Ishikawa (cell line): ENCODE results near the gene AMH.

Source experiments
- CEBPB ChIP-seq: IDR thresholded peaks from 2 replicates; pipeline ENCODE4 v1.6.1; 2012
- CREB1 ChIP-seq: IDR thresholded peaks from 2 replicates; pipeline ENCODE4 v1.6.1; 2012; ENCODE audit warnings: low read depth
- EGR1 ChIP-seq: IDR thresholded peaks from 2 replicates; pipeline ENCODE4 v1.6.1; 2012
- EP300 ChIP-seq: IDR thresholded peaks from 2 replicates; pipeline ENCODE4 v1.6.1; 2012; ENCODE audit warnings: borderline replicate concordance
- FOXM1 ChIP-seq: IDR thresholded peaks from 2 replicates; pipeline ENCODE4 v1.6.1; 2012; ENCODE audit warnings: low read depth, borderline replicate concordance
- NFIC ChIP-seq: IDR thresholded peaks from 2 replicates; pipeline ENCODE4 v1.6.1; 2012
- RAD21 ChIP-seq: IDR thresholded peaks from 2 replicates; pipeline ENCODE4 v1.6.1; 2012; ENCODE audit warnings: low read depth
- TAF1 ChIP-seq: IDR thresholded peaks from 2 replicates; pipeline ENCODE4 v1.6.1; 2012; ENCODE audit warnings: low read depth, mild to moderate bottlenecking
- TCF12 ChIP-seq: IDR thresholded peaks from 2 replicates; pipeline ENCODE4 v1.6.1; 2012; ENCODE audit warnings: low read depth
- TEAD4 ChIP-seq: IDR thresholded peaks from 2 replicates; pipeline ENCODE4 v1.6.1; 2012
- YY1 ChIP-seq: IDR thresholded peaks from 2 replicates; pipeline ENCODE4 v1.6.1; 2012; ENCODE audit warnings: low read depth
- ZBTB7A ChIP-seq: IDR thresholded peaks from 2 replicates; pipeline ENCODE4 v1.6.1; 2012; ENCODE audit warnings: low read depth
- TF ChIP-seq, protein P1 (sequence below): IDR thresholded peaks from 2 replicates; pipeline ENCODE4 v1.6.1; 2012; ENCODE audit warnings: low read depth, mild to moderate bottlenecking
- TF ChIP-seq, protein P2 (sequence below): IDR thresholded peaks from 2 replicates; pipeline ENCODE4 v1.6.1; 2012
- TF ChIP-seq, protein P3 (sequence below): IDR thresholded peaks from 2 replicates; pipeline ENCODE4 v1.6.1; 2012

AMH gene

DNA sequence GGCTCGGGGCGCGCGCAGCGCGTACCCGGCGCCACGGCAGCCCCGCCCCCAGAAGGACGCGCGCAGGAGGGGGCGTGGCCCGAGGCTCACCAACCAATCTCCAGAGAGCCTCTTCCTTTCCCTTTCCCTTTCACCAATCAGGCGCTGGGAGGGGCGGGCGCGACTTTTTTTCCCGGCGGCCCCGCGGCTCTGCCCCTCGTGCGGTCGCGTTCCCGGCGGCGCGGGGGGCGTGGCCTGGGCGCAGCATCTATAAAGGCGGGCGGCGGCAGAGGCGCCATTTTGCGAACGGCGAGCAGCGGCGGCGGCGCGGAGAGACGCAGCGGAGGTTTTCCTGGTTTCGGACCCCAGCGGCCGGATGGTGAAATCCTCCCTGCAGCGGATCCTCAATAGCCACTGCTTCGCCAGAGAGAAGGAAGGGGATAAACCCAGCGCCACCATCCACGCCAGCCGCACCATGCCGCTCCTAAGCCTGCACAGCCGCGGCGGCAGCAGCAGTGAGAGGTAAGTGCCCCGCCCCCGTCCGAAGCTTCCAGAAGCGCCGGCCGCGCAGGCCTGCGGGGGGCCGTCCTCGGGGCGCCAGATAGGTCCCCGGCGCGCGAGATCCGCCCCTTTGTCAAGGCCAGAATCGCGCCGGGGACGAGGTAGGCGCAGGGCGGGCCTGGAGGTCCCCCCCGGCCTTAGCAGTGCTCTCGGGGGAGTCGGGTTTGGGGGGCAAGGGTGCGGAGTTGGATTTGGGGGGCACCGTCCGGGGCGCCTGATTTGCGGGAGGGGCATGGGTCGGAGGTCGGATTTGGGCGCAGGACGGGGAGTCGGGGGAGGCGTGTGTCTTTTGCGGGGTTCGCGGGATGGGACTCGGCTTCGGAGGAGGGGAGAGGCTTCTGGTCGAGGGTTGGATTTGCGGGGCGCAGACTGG is 20.4 kb downstream of the AMH start:
- TF ChIP-seq, protein P1, sequence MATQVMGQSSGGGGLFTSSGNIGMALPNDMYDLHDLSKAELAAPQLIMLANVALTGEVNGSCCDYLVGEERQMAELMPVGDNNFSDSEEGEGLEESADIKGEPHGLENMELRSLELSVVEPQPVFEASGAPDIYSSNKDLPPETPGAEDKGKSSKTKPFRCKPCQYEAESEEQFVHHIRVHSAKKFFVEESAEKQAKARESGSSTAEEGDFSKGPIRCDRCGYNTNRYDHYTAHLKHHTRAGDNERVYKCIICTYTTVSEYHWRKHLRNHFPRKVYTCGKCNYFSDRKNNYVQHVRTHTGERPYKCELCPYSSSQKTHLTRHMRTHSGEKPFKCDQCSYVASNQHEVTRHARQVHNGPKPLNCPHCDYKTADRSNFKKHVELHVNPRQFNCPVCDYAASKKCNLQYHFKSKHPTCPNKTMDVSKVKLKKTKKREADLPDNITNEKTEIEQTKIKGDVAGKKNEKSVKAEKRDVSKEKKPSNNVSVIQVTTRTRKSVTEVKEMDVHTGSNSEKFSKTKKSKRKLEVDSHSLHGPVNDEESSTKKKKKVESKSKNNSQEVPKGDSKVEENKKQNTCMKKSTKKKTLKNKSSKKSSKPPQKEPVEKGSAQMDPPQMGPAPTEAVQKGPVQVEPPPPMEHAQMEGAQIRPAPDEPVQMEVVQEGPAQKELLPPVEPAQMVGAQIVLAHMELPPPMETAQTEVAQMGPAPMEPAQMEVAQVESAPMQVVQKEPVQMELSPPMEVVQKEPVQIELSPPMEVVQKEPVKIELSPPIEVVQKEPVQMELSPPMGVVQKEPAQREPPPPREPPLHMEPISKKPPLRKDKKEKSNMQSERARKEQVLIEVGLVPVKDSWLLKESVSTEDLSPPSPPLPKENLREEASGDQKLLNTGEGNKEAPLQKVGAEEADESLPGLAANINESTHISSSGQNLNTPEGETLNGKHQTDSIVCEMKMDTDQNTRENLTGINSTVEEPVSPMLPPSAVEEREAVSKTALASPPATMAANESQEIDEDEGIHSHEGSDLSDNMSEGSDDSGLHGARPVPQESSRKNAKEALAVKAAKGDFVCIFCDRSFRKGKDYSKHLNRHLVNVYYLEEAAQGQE: 0 out of 2 replicates have a peak, but pooled peaks have one; percentile 0
- TF ChIP-seq EP300: no peak; the same call in 1 of the 2 replicates
- TF ChIP-seq ZBTB7A: 0 out of 2 replicates have a peak, but pooled peaks have one; percentile 20
- peak; percentile 76 for TF ChIP-seq TCF12
- TF ChIP-seq EGR1: peak; percentile 40; the same call in 1 of the 2 replicates
- TF ChIP-seq, protein P2, sequence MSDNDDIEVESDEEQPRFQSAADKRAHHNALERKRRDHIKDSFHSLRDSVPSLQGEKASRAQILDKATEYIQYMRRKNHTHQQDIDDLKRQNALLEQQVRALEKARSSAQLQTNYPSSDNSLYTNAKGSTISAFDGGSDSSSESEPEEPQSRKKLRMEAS: peak; percentile 73
- TF ChIP-seq RAD21: no peak
- TF ChIP-seq YY1: peak; percentile 99
- TF ChIP-seq FOXM1: no peak
- TF ChIP-seq CREB1: 0 out of 2 replicates have a peak, but pooled peaks have one; percentile 7
- peak; percentile 44; the same call in 1 of the 2 replicates for TF ChIP-seq CEBPB
- TF ChIP-seq, protein P3, sequence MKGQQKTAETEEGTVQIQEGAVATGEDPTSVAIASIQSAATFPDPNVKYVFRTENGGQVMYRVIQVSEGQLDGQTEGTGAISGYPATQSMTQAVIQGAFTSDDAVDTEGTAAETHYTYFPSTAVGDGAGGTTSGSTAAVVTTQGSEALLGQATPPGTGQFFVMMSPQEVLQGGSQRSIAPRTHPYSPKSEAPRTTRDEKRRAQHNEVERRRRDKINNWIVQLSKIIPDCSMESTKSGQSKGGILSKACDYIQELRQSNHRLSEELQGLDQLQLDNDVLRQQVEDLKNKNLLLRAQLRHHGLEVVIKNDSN: peak; percentile 30; the same call in 1 of the 2 replicates
- TF ChIP-seq NFIC: no peak
- TF ChIP-seq TEAD4: peak; percentile 55; the same call in 1 of the 2 replicates
- TF ChIP-seq TAF1: peak; percentile 100

DNA sequence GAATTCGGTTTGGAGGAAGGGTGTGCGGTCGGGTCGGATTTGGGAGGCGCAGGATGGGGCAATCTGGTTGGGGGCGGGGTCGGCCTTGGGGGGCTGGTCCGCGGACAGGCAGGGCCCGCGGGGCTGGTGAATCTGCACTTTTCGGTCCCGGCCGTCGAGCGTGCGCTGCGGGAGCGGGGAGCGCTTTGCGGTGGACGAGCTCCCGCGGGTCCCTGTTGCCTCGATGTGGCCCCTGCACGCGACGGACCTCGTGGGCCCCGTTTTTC is 21.0 kb downstream of the AMH start:
- TF ChIP-seq RAD21 (no peak), ZBTB7A (0 out of 2 replicates have a peak, but pooled peaks have one; percentile 33)

DNA sequence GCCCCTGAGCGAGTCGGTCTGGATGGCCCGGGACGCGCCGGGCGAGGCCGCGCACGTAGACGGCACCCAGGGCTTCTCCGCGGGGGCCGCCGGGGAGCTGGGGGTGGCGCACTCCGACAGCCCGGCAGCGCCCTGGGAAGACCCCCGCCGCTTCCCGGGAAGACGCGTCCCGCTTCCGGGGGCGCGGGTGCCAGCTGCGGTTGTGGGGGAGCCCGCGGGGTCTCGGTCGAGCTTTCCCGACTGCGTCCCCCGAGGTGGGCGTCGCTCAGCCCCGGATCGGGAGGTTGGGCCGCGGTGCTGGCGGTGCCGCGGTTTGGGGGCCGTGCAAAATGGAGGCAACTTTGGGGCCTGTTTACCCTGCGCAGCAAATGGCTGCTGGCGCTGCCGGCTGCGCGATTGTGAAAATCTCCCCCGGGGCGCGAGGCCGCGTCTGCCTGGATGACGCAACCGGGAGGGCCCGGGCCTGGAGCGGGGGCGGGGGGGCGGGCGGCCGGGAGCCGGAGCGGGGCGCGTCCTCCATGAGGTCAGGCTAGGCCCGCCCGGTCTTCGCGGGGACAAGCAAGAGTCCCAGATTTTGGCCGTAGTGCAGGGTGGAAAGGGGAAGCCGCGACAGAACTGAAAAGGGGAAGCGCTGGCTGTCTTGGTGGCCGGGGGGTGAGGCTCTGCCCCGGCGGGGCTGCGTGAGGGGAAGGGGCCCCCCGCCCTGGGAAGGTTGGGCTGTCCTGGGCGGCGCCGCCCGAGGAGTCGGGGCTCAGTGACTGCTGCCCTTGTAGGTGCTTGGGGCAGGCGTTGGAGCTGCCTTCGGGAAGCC is 21.5 kb downstream of the AMH start:
- peak; percentile 5; the same call in 1 of the 2 replicates for TF ChIP-seq EP300
- TF ChIP-seq, protein P2: peak; percentile 18; the same call in 1 of the 2 replicates
- peak; percentile 27; the same call in 1 of the 2 replicates for TF ChIP-seq ZBTB7A
- TF ChIP-seq CEBPB: peak; percentile 91
- peak; percentile 24; the same call in 1 of the 2 replicates for TF ChIP-seq TCF12
- TF ChIP-seq TAF1: no peak; the same call in 1 of the 2 replicates
- TF ChIP-seq EGR1: peak; percentile 21; the same call in 1 of the 2 replicates
- TF ChIP-seq YY1: peak; percentile 88
- TF ChIP-seq TEAD4: 0 out of 2 replicates have a peak, but pooled peaks have one; percentile 22
- TF ChIP-seq NFIC: no peak
- no peak for TF ChIP-seq CREB1
- no peak for TF ChIP-seq RAD21

DNA sequence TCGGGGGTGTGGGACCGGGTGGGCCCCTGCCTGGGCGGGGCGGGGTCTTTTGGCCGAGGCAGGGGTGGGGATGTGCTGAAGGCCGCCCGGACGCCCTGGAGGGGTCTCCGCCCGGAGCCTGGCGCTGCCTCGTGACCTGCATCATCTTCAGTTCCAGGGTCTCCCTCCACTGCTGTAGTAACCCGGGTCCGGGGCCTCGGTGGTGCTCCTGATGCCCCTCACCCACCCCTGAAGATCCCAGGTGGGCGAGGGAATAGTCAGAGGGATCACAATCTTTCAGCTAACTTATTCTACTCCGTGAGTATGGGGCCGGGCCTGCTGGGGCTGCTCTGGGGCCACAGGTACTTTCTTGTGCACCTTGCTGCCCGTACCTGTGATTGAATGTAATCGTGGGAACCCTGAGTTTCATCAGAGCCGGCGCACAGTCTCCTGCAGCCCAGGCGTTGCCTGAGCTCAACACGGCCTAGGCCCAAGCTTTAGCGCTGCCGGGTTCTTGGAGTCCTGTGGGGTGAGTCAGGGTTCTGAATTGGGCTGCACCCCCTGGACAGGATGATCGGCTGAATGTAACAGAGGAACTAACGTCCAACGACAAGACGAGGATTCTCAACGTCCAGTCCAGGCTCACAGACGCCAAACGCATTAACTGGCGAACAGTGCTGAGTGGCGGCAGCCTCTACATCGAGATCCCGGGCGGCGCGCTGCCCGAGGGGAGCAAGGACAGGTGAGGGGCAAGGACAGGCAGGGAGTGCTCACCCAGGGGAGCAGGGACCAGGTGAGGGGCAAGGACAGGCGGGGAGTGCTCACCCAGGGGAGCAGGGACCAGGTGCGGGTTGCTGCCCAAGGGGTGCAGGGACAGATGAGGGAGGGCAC is 22.3 kb downstream of the AMH start:
- TF ChIP-seq RAD21: no peak
- TF ChIP-seq CREB1: no peak
- no peak for TF ChIP-seq EGR1
- TF ChIP-seq EP300: 0 out of 2 replicates have a peak, but pooled peaks have one; percentile 2
- TF ChIP-seq, protein P2: no peak

DNA sequence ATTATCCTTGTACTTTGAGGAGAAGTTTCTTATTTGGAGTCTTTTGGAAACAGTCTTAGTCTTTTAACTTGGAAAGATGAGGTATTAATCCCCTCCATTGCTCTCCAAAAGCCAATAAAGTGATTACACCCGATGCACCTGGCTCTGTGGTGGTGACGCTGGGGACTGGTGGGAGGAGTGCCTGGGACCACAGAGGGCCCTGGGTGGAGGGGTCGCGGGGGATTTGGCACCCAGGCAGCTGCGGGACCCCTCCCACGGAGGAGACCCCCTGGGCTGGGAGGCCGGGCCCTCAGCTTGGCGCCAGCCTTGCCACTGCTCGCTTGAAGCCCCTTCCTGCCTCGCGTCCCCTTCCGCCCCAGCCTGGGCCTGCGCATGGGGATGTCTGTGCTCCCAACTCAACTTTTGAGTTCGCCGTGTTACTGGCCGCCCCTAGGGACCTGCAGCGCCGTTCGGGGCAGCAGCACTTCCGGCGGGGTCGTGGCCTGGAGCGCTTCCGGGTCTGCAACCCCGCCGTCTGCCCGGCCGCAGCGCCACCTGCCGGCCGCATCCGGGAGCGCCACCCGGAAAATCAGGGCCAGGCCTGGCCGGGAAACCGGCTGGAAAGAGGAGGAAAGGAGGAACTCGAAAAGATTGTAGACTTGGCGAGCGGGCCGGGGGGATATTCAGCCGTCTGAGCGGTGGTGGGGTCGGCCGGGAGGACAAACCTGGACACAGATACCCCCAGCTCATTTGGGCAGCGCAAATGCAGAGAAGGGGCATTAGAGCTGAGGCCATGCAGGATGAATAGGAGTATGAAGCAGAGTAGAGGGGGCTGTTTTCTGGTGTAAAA is 24.4 kb downstream of the AMH start:
- TF ChIP-seq ZBTB7A (0 out of 2 replicates have a peak, but pooled peaks have one; percentile 58), YY1 (no peak)
